Natural killer cell (primary cell): ENCODE results near the gene SLC25A28. TPM values are rescaled to one million over a fixed set of nuclear protein-coding genes. Genes with fewer than 3 reads are reported as not detected.

Source experiments
- ATAC-seq, 3 donors: fragments of 150-1000 bp in 2 of 3; fragments of 200-7000 bp in 1 of 3; cut with Tn5 transposase; 1 replicate in 1 of 3; 2 replicates in 2 of 3; pipeline ENCODE4 v1.10.0; 2021; ENCODE audit warnings: mild to moderate bottlenecking in 2 of 3, moderate library complexity in 2 of 3
- DNase-seq, 2 donors: peaks; one replicate each; pipeline versions ENCODE4 v3.0.0 to v3.0.0-alpha.2; 2013 to 2021; ENCODE audit warnings: mixed read lengths in 1 of 2
- H3K27ac ChIP-seq: one replicate; pipeline ENCODE4 v1.5.1; 2013; ENCODE audit warnings: mild to moderate bottlenecking, low read length
- H3K27me3 ChIP-seq: one replicate; pipeline ENCODE4 v1.6.1; 2013; ENCODE audit warnings: low read length; ENCODE audit not compliant: control insufficient read depth, insufficient read depth
- H3K36me3 ChIP-seq: one replicate; pipeline ENCODE4 v1.6.1; 2013; ENCODE audit warnings: low read length; ENCODE audit not compliant: control insufficient read depth, insufficient read depth
- H3K4me1 ChIP-seq: one replicate; pipeline ENCODE4 v1.6.1; 2013; ENCODE audit warnings: low read length; ENCODE audit not compliant: control insufficient read depth, insufficient read depth
- H3K4me3 ChIP-seq: one replicate; pipeline ENCODE4 v1.5.1; 2013; ENCODE audit warnings: low read length
- H3K9me3 ChIP-seq: one replicate; pipeline ENCODE4 v1.6.1; 2013; ENCODE audit warnings: low read length; ENCODE audit not compliant: control insufficient read depth, insufficient read depth
- H3K27ac Mint-ChIP-seq, 2 donors: one replicate each; pipeline ENCODE4 v1.8.0; 2022; ENCODE audit warnings: mild to moderate bottlenecking in 2 of 2, mixed read lengths in 2 of 2, moderate library complexity in 1 of 2
- H3K27me3 Mint-ChIP-seq, 2 donors: one replicate each; pipeline ENCODE4 v1.8.0; 2022; ENCODE audit warnings: low read depth in 2 of 2, mixed read lengths in 2 of 2
- H3K36me3 Mint-ChIP-seq: one replicate; pipeline ENCODE4 v1.8.0; 2022; ENCODE audit warnings: mixed read lengths
- H3K4me1 Mint-ChIP-seq, 2 donors: one replicate each; pipeline ENCODE4 v1.8.0; 2022; ENCODE audit warnings: mixed read lengths in 2 of 2
- H3K4me3 Mint-ChIP-seq: one replicate; pipeline ENCODE4 v1.8.0; 2022; ENCODE audit warnings: mild to moderate bottlenecking, moderate library complexity, mixed read lengths
- H3K9me3 Mint-ChIP-seq, 2 donors: one replicate each; pipeline ENCODE4 v1.8.0; 2022; ENCODE audit warnings: mixed read lengths in 2 of 2
- CTCF ChIP-seq: fragments of 200-600 bp; IDR thresholded peaks from one replicate; pipeline ENCODE4 v1.8.0; 2022; ENCODE audit warnings: antibody characterized with exemption
- WGBS: methylation state at CpG from one replicate; pipeline ENCODE4 v1.1.7; 2013; ENCODE audit warnings: missing lambda C conversion rate; ENCODE audit not compliant: insufficient coverage; 5-methylcytosine and 5-hydroxymethylcytosine counted together
- intact Hi-C: fragments of 100-400 bp; cut with micrococcal nuclease; formaldehyde crosslinking; loops from one replicate; pipeline ENCODE4 v1.14.2; 2022
- total RNA-seq, 4 donors: library from RNA; stranded (reverse); fragments of 120-200 nt in 1 of 4; gene quantifications; one replicate each; pipeline versions ENCODE4 v1.2.3 to v1.2.4, GENCODE V29; 2013 to 2022

SLC25A28 gene
- total RNA-seq, 3 donors from 2014 or later (not counting 1 experiment from before 2014, with no cell fraction given) = 73.0 to 83.6 (median 75.3) TPM

- Mint-ChIP-seq H3K27me3 (peaks cover 6 to 16% of the 10 kb centered on the region in 2 donors), H3K27ac (no peak overlapping the region), H3K4me3 (no peak overlapping the region), H3K9me3 (no peaks in the 10 kb centered on the region), H3K36me3 (no peaks in the 10 kb centered on the region), H3K4me1 (no peaks in the 10 kb centered on the region)
- H3K4me3 ChIP-seq = no peak overlapping the region
- no peak overlapping the region for H3K27ac ChIP-seq
- intact Hi-C loops = no loop called here
- no peaks in the 10 kb centered on the region for H3K27me3 ChIP-seq
- no CpG with 5 or more reads among the region's 1 CpG for WGBS
- no peaks in the 10 kb centered on the region for H3K36me3 ChIP-seq
- DNase-seq (no peak), ATAC-seq (no peak)
- H3K4me1 ChIP-seq = peaks cover 3% of the 10 kb centered on the region
- no peak for TF ChIP-seq CTCF
- no peaks in the 10 kb centered on the region for H3K9me3 ChIP-seq
Measured at GRCh38 chr10:99571816-99572215, 48.4 kb downstream of the SLC25A28 start.

- no peak for ATAC-seq
- TF ChIP-seq CTCF = no peak
- Histone ChIP-seq H3K9me3 (no peaks in the 10 kb centered on the region), H3K27ac (no peak overlapping the region), H3K27me3 (no peaks in the 10 kb centered on the region), H3K4me3 (no peak overlapping the region), H3K4me1 (peaks cover 3% of the 10 kb centered on the region), H3K36me3 (no peaks in the 10 kb centered on the region)
- DNase-seq = no peak
- H3K4me1 Mint-ChIP-seq = no peaks in the 10 kb centered on the region
- no peak overlapping the region for H3K4me3 Mint-ChIP-seq
- peaks cover 6 to 16% of the 10 kb centered on the region in 2 donors for H3K27me3 Mint-ChIP-seq
- intact Hi-C loops = no loop called here
- H3K27ac Mint-ChIP-seq = no peak overlapping the region
- H3K9me3 Mint-ChIP-seq = no peaks in the 10 kb centered on the region
- H3K36me3 Mint-ChIP-seq = no peaks in the 10 kb centered on the region
Measured at GRCh38 chr10:99569961-99570360, 50.3 kb downstream of the SLC25A28 start.

DNA sequence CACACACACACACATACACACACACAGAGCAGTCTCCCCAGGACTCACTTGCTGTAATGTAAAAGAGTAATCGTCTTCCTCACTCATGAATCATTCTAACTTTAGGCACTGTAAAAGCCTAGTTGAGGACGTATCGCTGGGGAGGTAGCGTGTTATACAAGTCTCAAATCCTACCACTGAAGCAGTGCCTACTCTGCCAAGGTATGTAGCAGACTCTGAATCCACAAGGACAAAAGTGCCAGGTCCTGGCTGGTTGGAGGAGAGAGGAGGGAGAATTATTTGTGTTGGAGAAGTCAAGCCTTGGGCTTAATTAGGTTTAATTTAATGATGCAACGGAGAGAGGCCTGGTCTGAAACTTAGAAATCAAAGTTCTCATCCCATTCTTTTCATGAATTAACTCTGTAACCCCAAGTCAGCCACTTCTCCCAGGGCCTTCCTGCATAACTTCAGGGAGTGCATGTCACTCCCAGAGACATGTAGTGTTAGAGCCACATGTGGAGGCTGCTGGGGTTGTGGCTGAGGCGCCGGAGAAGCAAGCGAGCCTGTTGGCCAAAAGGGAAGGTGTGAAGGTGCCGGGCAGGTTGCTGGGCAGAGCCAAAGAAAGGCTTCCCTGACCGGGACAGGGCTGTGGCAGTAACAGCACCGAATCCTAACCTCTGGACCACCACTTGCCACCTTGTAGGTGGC, 50.8 kb downstream of the SLC25A28 start:
- no peaks in the 10 kb centered on the region for H3K27me3 ChIP-seq
- Mint-ChIP-seq H3K27me3 (peaks cover 6 to 16% of the 10 kb centered on the region in 2 donors), H3K27ac (no peak overlapping the region), H3K36me3 (no peaks in the 10 kb centered on the region), H3K9me3 (no peaks in the 10 kb centered on the region), H3K4me3 (no peak overlapping the region), H3K4me1 (no peaks in the 10 kb centered on the region)
- TF ChIP-seq CTCF = no peak
- WGBS = 77% methylated on average over 11 of the region's 11 CpGs
- intact Hi-C loops = no loop called here
- ATAC-seq (no peak), DNase-seq (no peak)
- H3K9me3 ChIP-seq = no peaks in the 10 kb centered on the region
- no peak overlapping the region for H3K4me3 ChIP-seq
- H3K36me3 ChIP-seq = no peaks in the 10 kb centered on the region
- no peak overlapping the region for H3K27ac ChIP-seq
- peaks cover 3% of the 10 kb centered on the region for H3K4me1 ChIP-seq

DNA sequence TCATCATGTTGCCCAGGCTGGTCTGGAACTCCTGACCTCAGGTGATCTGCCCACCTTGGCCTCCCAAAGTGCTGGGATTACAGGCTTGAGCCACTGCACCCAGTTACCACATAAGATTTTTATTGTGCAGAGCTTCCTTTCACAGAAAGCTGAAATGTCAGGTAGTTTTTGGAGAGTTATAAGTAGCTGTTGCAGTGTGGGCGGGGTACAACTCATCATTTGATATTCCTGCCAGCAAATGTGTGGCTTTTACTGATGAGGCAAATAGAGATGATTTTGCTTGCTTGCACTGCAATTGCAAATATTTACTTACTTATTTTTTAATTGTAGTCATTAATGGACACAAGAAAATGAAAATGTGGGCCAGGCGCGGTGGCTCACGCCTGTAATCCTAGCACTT, 55.1 kb downstream of the SLC25A28 start:
- Mint-ChIP-seq H3K27ac (no peak overlapping the region), H3K36me3 (no peaks in the 10 kb centered on the region), H3K4me1 (no peaks in the 10 kb centered on the region), H3K9me3 (no peaks in the 10 kb centered on the region), H3K4me3 (no peak overlapping the region), H3K27me3 (peaks cover 7 to 9% of the 10 kb centered on the region in 2 donors)
- Histone ChIP-seq H3K9me3 (no peaks in the 10 kb centered on the region), H3K27ac (no peak overlapping the region), H3K27me3 (no peaks in the 10 kb centered on the region), H3K4me3 (no peak overlapping the region), H3K4me1 (peaks cover 3% of the 10 kb centered on the region), H3K36me3 (no peaks in the 10 kb centered on the region)
- intact Hi-C loops = no loop called here
- no peak for DNase-seq
- TF ChIP-seq CTCF = no peak
- WGBS = 69% methylated on average over 1 of the region's 4 CpGs
- no peak for ATAC-seq
